BJ (cell line): ENCODE results near the gene CCDC15. TPM values are rescaled to one million over a fixed set of nuclear protein-coding genes. Genes with fewer than 3 reads are reported as not detected.

ENCODE experiments used
- polyA plus RNA-seq: library from polyadenylated mRNA; depleted of rRNA; stranded (reverse); fragments of >200 nt; gene quantifications from 2 replicates; pipeline ENCODE4 v1.2.3, GENCODE V29; 2011; rRNA removed

The CCDC15 gene
- polyA plus RNA-seq, 1 experiment, result 0.66 TPM

Other genes with a start within 250 kb of the CCDC15 start
- gene NRGN, start 214.3 kb upstream of the CCDC15 start, polyA plus RNA-seq, result 0.98 and 1.6 TPM in 2 replicates
- not detected in 2 replicates for gene VSIG2, start 201.9 kb upstream of the CCDC15 start, polyA plus RNA-seq
- gene ESAM, start 191.9 kb upstream of the CCDC15 start, polyA plus RNA-seq, result 0.17 and 0.18 TPM in 2 replicates
- gene MSANTD2, start 153.8 kb upstream of the CCDC15 start, polyA plus RNA-seq, result 3.4 and 5.7 TPM in 2 replicates
- gene ROBO3, start 88.8 kb upstream of the CCDC15 start, polyA plus RNA-seq, result 17.2 and 27.8 TPM in 2 replicates
- 0.10 and 0.26 TPM in 2 replicates for gene ROBO4, start 56.3 kb upstream of the CCDC15 start, polyA plus RNA-seq
- not detected in 2 replicates for gene HEPN1, start 35.0 kb upstream of the CCDC15 start, polyA plus RNA-seq
- gene HEPACAM, start 18.2 kb upstream of the CCDC15 start, polyA plus RNA-seq, result 0.06 TPM in 1 of 2 replicates, not detected in the other
- gene SLC37A2, start 109.1 kb downstream of the CCDC15 start, polyA plus RNA-seq, result 0.63 and 0.75 TPM in 2 replicates
- 15.1 and 20.6 TPM in 2 replicates for gene TMEM218, start 157.4 kb downstream of the CCDC15 start, polyA plus RNA-seq
- gene PKNOX2, start 210.5 kb downstream of the CCDC15 start, polyA plus RNA-seq, result 0.02 TPM in 1 of 2 replicates, not detected in the other